HEK293T (cell line): ENCODE results near the gene PAQR6.

ENCODE experiments used
- CTCF ChIA-PET: fragments of 350-600 bp; formaldehyde crosslinking; extraction: SDS; loops from one replicate; lab custom pipeline; 2021; ENCODE audit warnings: antibody characterized with exemption, inconsistent platforms; lab: Yijun Ruan, JAX
- POLR2A ChIA-PET: fragments of 350-600 bp; formaldehyde crosslinking; extraction: SDS; loops from one replicate; lab custom pipeline; 2020; ENCODE audit warnings: antibody characterized with exemption, inconsistent platforms; lab: Yijun Ruan, JAX
- DNase-seq: peaks from one replicate; pipeline ENCODE4 v3.0.0; 2012; ENCODE audit warnings: mixed read lengths; ENCODE audit errors: extremely low spot score
- ARNT ChIP-seq: fragments of 450-650 bp; IDR thresholded peaks from 2 replicates; pipeline ENCODE4 v1.6.1; 2017; ENCODE audit warnings: mild to moderate bottlenecking
- BHLHE40 ChIP-seq: fragments of 450-650 bp; IDR thresholded peaks from 2 replicates; pipeline ENCODE4 v1.6.1; 2016; ENCODE audit warnings: mild to moderate bottlenecking, moderate library complexity, borderline replicate concordance
- CTBP1 ChIP-seq: fragments of 450-650 bp; IDR thresholded peaks from 2 replicates; pipeline ENCODE4 v1.6.1; 2016; ENCODE audit warnings: borderline replicate concordance
- ELF4 ChIP-seq: fragments of 450-650 bp; IDR thresholded peaks from 2 replicates; pipeline ENCODE4 v1.6.1; 2017; ENCODE audit warnings: antibody characterized with exemption
- FOXA1 ChIP-seq: fragments of 450-650 bp; IDR thresholded peaks from 2 replicates; pipeline ENCODE4 v1.6.1; 2016; ENCODE audit warnings: mild to moderate bottlenecking
- FOXK2 ChIP-seq: fragments of 450-650 bp; IDR thresholded peaks from 2 replicates; pipeline ENCODE4 v1.6.1; 2016; ENCODE audit warnings: mild to moderate bottlenecking
- FOXM1 ChIP-seq: fragments of 450-650 bp; IDR thresholded peaks from 2 replicates; pipeline ENCODE4 v1.6.1; 2017; ENCODE audit warnings: mild to moderate bottlenecking, borderline replicate concordance
- HDGF ChIP-seq: fragments of 450-650 bp; IDR thresholded peaks from 2 replicates; pipeline ENCODE4 v1.6.1; 2017; ENCODE audit warnings: antibody characterized with exemption, borderline replicate concordance
- L3MBTL2 ChIP-seq: fragments of 450-650 bp; conservative IDR thresholded peaks from 2 replicates; pipeline ENCODE4 v1.6.1; 2016; ENCODE audit warnings: mild to moderate bottlenecking
- LEF1 ChIP-seq: fragments of 450-650 bp; IDR thresholded peaks from 2 replicates; pipeline ENCODE4 v1.6.1; 2017; ENCODE audit warnings: mild to moderate bottlenecking, borderline replicate concordance
- NFRKB ChIP-seq: fragments of 450-650 bp; IDR thresholded peaks from 2 replicates; pipeline ENCODE4 v1.6.1; 2016; ENCODE audit warnings: mild to moderate bottlenecking, moderate library complexity
- SP1 ChIP-seq: fragments of 450-650 bp; IDR thresholded peaks from 2 replicates; pipeline ENCODE4 v1.6.1; 2017
- SUZ12 ChIP-seq: fragments of 450-650 bp; IDR thresholded peaks from 2 replicates; pipeline ENCODE4 v1.6.1; 2016; ENCODE audit warnings: mild to moderate bottlenecking
- TARDBP ChIP-seq: fragments of 450-650 bp; IDR thresholded peaks from 2 replicates; pipeline ENCODE4 v1.6.1; 2016
- ZNF384 ChIP-seq: fragments of 450-650 bp; IDR thresholded peaks from 2 replicates; pipeline ENCODE4 v1.6.1; 2016
- TF ChIP-seq, protein P1 (sequence below): fragments of 450-650 bp; IDR thresholded peaks from 2 replicates; pipeline ENCODE4 v1.6.1; 2016

Gene PAQR6

DNA sequence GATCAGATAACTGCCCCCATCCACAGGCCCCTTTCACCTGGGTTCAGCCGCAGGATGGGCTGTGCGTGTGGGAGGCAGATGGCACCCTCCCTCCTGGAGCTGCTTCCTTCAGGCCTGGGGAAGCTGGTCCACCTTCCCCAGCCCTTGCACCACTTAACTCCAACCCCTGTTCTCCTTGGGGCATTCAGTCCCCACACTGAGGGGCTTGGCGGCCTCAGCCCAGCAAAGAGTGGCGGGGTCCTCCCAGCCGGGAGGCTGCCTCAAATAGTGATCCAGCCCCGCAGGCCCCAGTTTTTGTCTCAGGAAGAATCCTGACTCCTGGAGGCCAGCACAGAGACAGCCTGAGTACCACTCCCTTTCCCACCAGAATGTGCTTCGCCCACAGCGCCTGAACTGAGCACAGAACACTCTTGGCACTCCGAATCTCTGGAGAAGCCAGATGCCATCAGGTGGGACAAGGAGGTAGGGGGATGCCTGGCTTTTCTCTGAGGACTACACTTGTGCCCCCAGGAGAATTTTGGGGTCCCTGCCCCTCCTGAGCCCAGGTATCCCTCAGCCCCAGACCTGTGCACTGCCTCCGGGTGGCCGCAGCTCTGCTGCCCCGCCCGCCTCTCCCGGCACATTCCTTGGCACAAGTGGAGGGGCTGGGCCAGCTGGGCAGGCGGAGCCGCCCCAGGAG lies 936 bp downstream of the PAQR6 start:
- TF ChIP-seq SUZ12, result no peak
- CTCF ChIA-PET, result interaction anchor here (1.9 kb wide), 1 partner anchor 22 kb away, joined by 7 read pairs; no protein-coding TSS in a partner anchor

DNA sequence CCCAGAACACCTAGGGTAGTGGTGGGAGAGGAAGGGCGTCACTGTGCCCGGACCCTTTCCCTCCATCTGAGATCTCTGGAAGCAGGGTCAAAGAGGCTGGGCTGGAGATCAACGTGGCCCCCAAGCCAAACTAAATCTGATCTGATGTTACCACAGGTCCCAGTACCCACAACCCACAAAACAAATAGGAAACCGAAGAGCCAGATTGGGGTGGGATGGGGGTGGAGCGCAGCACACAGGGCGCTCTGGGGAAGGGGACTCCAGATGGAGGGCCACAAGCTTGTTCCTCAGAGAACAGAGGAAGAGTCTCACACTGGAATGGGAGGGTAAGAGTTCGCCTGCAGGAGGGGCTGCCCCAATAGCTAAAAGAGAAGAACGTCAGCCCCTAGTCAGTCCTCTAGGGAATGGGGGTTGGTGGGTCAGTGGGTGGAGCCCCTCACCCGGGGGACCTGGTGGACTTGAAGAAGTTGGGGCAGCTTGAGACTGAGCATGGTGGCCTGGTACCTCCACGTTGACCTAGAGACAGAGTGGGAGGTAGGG lies 1.5 kb downstream of the PAQR6 start:
- POLR2A ChIA-PET, result interaction anchor here (1.0 to 1.2 kb wide), 3 partner anchors 22 to 36 kb away, joined by 3 to 5 read pairs (median 4); partner anchors contain the start of gene SMG5
- CTCF ChIA-PET, result interaction anchor here (1.9 kb wide), 1 partner anchor 21 kb away, joined by 7 read pairs; no protein-coding TSS in a partner anchor
- DNase-seq, result no peak
- TF ChIP-seq SUZ12, result no peak
- TF ChIP-seq FOXM1, result no peak
- no peak for TF ChIP-seq CTBP1
- no peak for TF ChIP-seq NFRKB

More for the DNA sequence above, 936 bp downstream of the PAQR6 start:
- no peak for DNase-seq
- POLR2A ChIA-PET, result interaction anchor here (1.0 to 1.2 kb wide), 2 partner anchors 21 to 35 kb away, joined by 3 to 5 read pairs; partner anchors contain the start of gene SMG5

DNA sequence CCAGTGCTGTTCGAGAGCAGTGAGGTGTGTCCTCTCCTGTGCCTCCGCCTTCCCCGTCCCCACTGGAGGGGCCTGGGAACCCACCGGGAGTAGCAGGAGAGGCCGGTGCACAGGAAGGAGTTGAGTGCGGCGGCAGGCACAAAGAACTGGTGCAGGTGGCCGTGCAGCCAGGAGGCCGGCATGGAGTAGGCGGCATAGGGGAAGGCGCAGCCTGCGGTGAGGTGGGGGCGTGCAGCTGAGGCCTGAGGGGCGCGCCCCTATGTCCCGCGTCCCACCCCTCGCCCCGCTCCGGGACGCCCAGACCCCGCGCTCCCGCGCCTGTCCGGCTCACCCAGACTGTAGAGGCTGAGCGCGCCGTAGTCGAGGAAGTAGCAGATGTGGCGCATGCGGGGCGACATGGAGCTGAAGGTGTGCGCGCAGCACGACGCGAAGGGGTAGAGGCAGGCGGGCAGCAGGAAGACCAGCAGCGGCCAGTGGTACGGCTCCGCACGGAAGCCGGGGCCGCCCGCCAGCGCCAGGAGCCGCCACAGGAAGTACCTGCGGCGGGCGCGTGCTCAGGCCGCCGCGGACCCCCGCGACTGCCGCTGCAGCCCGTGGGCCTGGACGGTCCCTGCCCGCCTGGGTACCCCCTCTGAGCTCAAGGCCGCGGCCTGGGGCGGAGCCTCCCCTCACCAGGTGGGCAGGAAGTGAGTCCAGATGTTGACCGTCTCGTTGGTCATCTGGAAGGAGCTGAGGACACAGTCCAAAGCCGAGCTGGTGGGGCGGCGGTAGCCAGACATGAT lies 2.2 kb downstream of the PAQR6 start:
- TF ChIP-seq FOXA1, result no peak
- TF ChIP-seq TARDBP, result no peak
- no peak for TF ChIP-seq HDGF
- TF ChIP-seq SUZ12, result no peak
- no peak for TF ChIP-seq NFRKB
- no peak for TF ChIP-seq ZNF384
- TF ChIP-seq, protein P1, sequence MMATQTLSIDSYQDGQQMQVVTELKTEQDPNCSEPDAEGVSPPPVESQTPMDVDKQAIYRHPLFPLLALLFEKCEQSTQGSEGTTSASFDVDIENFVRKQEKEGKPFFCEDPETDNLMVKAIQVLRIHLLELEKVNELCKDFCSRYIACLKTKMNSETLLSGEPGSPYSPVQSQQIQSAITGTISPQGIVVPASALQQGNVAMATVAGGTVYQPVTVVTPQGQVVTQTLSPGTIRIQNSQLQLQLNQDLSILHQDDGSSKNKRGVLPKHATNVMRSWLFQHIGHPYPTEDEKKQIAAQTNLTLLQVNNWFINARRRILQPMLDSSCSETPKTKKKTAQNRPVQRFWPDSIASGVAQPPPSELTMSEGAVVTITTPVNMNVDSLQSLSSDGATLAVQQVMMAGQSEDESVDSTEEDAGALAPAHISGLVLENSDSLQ, result no peak
- no peak for TF ChIP-seq ELF4
- no peak for TF ChIP-seq L3MBTL2
- TF ChIP-seq BHLHE40, result no peak
- no peak for TF ChIP-seq LEF1
- CTCF ChIA-PET, result interaction anchor here (1.9 kb wide), 1 partner anchor 21 kb away, joined by 7 read pairs; no protein-coding TSS in a partner anchor
- POLR2A ChIA-PET, result interaction anchor here (1.0 to 1.2 kb wide), 3 partner anchors 22 to 37 kb away, joined by 3 to 5 read pairs (median 4); partner anchors contain the start of gene SMG5
- DNase-seq, result no peak

DNA sequence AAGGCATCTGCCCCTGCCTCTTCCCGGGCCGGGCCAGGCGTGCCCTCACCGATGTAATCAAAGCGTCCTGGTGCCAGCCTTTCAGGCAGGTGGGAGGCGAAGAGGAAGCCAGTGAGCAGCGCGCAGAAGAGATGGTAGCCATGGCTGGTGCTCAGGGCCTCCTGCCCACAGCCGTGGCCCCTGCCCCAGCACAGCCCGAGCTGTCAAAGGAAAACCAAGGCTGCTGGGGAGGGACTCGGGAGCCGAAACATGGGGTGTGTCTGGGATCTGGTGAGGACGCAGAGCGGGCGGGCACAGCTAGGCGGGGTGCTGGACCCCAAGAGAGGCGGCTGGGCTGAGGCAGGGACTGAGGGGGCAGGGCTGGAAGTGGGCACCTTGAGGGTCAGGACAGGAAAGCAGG lies 3.1 kb downstream of the PAQR6 start:
- DNase-seq, result no peak
- TF ChIP-seq SUZ12 (no peak), ZNF384 (no peak), L3MBTL2 (no peak), ELF4 (no peak), NFRKB (no peak), HDGF (no peak), LEF1 (no peak)
- CTCF ChIA-PET, result interaction anchor here (0.6 kb wide), 1 partner anchor 32 kb away, joined by 5 read pairs; the partner anchor contains the start of gene PMF1
- POLR2A ChIA-PET, result no interaction called here

GRCh38 chr1:156244126-156244525 lies 3.7 kb downstream of the PAQR6 start:
- TF ChIP-seq FOXK2 (no peak), ARNT (no peak), LEF1 (no peak), ELF4 (no peak), HDGF (no peak), FOXM1 (no peak), SP1 (no peak), FOXA1 (no peak), ZNF384 (no peak), BHLHE40 (no peak)
- no peak for DNase-seq
- CTCF ChIA-PET, result interaction anchor here (0.6 kb wide), 1 partner anchor 31 kb away, joined by 5 read pairs; the partner anchor contains the start of gene PMF1
- POLR2A ChIA-PET, result no interaction called here

DNA sequence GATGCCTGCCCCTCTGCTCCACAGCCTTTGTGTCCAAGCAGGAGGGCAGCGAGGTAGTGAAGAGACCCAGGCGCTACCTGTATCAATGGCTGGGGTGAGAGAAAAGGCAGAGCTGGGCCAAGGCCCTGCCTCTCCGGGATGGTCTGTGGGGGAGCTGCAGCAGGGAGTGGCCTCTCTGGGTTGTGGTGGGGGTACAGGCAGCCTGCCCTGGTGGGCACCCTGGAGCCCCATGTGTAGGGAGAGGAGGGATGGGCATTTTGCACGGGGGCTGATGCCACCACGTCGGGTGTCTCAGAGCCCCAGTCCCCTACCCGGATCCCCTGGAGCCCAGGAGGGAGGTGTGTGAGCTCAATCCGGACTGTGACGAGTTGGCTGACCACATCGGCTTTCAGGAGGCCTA lies 5.1 kb downstream of the PAQR6 start:
- POLR2A ChIA-PET, result interaction anchor here (1.4 kb wide), 1 partner anchor 9 kb away, joined by 5 read pairs; no protein-coding TSS in a partner anchor
- TF ChIP-seq FOXM1, result no peak
- no peak for TF ChIP-seq ZNF384
- no peak for TF ChIP-seq TARDBP
- no peak for TF ChIP-seq FOXA1
- TF ChIP-seq SP1, result no peak
- no peak for TF ChIP-seq SUZ12
- no peak for TF ChIP-seq ELF4
- TF ChIP-seq NFRKB, result no peak
- no peak for TF ChIP-seq L3MBTL2
- TF ChIP-seq CTBP1, result no peak
- TF ChIP-seq HDGF, result no peak
- TF ChIP-seq ARNT, result no peak
- TF ChIP-seq BHLHE40, result no peak
- no peak for TF ChIP-seq FOXK2
- no peak for TF ChIP-seq LEF1
- TF ChIP-seq, protein P1, result no peak
- DNase-seq, result no peak
- CTCF ChIA-PET, result no interaction called here
